ENCODE data around the gene PANX1. TPM values are rescaled to one million over a fixed set of nuclear protein-coding genes. Genes with fewer than 3 reads are reported as not detected.

Gene PANX1
- total and polyA plus RNA-seq, 2 experiments from 2014 or later = 9.5 to 40.8 TPM

DNA sequence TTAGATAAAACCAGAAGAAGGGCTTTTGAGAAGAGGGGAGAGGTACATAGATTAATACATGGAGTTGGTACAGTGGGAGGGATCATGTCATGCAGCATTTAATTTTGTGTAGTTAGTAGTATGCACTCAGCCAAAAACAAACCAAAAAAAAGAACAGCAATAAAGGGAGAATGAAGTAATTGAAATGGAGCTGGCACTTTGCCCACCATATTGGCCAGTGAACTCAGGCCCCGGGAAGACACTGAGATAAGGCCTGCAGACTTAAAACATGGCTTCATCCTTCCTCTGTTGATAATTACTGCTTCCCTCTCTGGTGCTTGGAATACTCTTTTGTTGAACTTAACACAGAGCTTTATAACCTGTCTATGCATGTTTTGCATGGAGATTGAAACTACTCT, 3.1 kb downstream of the PANX1 start (continued):
- TF ChIP-seq, protein P1, sequence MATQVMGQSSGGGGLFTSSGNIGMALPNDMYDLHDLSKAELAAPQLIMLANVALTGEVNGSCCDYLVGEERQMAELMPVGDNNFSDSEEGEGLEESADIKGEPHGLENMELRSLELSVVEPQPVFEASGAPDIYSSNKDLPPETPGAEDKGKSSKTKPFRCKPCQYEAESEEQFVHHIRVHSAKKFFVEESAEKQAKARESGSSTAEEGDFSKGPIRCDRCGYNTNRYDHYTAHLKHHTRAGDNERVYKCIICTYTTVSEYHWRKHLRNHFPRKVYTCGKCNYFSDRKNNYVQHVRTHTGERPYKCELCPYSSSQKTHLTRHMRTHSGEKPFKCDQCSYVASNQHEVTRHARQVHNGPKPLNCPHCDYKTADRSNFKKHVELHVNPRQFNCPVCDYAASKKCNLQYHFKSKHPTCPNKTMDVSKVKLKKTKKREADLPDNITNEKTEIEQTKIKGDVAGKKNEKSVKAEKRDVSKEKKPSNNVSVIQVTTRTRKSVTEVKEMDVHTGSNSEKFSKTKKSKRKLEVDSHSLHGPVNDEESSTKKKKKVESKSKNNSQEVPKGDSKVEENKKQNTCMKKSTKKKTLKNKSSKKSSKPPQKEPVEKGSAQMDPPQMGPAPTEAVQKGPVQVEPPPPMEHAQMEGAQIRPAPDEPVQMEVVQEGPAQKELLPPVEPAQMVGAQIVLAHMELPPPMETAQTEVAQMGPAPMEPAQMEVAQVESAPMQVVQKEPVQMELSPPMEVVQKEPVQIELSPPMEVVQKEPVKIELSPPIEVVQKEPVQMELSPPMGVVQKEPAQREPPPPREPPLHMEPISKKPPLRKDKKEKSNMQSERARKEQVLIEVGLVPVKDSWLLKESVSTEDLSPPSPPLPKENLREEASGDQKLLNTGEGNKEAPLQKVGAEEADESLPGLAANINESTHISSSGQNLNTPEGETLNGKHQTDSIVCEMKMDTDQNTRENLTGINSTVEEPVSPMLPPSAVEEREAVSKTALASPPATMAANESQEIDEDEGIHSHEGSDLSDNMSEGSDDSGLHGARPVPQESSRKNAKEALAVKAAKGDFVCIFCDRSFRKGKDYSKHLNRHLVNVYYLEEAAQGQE (IDR thresholded peaks at IDR 0.05; ENCODE audit: unreplicated experiment) = no peak
- no peak for TF ChIP-seq POLR2AphosphoS5 (IDR thresholded peaks at IDR 0.05; ENCODE audit: low read depth)

GRCh38 chr11:94132152-94132558, 3.5 kb downstream of the PANX1 start:
- H3K4me2 ChIP-seq = peak overlapping the region; percentile 100
- TF ChIP-seq, protein P2, sequence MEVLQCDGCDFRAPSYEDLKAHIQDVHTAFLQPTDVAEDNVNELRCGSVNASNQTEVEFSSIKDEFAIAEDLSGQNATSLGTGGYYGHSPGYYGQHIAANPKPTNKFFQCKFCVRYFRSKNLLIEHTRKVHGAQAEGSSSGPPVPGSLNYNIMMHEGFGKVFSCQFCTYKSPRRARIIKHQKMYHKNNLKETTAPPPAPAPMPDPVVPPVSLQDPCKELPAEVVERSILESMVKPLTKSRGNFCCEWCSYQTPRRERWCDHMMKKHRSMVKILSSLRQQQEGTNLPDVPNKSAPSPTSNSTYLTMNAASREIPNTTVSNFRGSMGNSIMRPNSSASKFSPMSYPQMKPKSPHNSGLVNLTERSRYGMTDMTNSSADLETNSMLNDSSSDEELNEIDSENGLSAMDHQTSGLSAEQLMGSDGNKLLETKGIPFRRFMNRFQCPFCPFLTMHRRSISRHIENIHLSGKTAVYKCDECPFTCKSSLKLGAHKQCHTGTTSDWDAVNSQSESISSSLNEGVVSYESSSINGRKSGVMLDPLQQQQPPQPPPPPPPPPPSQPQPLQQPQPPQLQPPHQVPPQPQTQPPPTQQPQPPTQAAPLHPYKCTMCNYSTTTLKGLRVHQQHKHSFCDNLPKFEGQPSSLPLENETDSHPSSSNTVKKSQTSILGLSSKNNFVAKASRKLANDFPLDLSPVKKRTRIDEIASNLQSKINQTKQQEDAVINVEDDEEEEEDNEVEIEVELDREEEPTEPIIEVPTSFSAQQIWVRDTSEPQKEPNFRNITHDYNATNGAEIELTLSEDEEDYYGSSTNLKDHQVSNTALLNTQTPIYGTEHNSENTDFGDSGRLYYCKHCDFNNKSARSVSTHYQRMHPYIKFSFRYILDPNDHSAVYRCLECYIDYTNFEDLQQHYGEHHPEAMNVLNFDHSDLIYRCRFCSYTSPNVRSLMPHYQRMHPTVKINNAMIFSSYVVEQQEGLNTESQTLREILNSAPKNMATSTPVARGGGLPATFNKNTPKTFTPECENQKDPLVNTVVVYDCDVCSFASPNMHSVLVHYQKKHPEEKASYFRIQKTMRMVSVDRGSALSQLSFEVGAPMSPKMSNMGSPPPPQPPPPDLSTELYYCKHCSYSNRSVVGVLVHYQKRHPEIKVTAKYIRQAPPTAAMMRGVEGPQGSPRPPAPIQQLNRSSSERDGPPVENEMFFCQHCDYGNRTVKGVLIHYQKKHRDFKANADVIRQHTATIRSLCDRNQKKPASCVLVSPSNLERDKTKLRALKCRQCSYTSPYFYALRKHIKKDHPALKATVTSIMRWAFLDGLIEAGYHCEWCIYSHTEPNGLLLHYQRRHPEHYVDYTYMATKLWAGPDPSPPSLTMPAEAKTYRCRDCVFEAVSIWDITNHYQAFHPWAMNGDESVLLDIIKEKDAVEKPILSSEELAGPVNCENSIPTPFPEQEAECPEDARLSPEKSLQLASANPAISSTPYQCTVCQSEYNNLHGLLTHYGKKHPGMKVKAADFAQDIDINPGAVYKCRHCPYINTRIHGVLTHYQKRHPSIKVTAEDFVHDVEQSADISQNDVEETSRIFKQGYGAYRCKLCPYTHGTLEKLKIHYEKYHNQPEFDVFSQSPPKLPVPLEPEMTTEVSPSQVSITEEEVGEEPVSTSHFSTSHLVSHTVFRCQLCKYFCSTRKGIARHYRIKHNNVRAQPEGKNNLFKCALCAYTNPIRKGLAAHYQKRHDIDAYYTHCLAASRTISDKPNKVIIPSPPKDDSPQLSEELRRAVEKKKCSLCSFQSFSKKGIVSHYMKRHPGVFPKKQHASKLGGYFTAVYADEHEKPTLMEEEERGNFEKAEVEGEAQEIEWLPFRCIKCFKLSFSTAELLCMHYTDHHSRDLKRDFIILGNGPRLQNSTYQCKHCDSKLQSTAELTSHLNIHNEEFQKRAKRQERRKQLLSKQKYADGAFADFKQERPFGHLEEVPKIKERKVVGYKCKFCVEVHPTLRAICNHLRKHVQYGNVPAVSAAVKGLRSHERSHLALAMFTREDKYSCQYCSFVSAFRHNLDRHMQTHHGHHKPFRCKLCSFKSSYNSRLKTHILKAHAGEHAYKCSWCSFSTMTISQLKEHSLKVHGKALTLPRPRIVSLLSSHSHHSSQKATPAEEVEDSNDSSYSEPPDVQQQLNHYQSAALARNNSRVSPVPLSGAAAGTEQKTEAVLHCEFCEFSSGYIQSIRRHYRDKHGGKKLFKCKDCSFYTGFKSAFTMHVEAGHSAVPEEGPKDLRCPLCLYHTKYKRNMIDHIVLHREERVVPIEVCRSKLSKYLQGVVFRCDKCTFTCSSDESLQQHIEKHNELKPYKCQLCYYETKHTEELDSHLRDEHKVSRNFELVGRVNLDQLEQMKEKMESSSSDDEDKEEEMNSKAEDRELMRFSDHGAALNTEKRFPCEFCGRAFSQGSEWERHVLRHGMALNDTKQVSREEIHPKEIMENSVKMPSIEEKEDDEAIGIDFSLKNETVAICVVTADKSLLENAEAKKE (CRISPR knock-in tag; IDR thresholded peaks at IDR 0.05) = no peak
- TF ChIP-seq EZH2 (IDR thresholded peaks at IDR 0.05; ENCODE audit: low read depth, unreplicated experiment) (no peak), ZNF331 (CRISPR knock-in tag; IDR thresholded peaks at IDR 0.05; ENCODE audit: low read depth) (no peak), NANOG (IDR thresholded peaks at IDR 0.05; ENCODE audit: borderline replicate concordance) (no peak), JUNB (IDR thresholded peaks at IDR 0.05; ENCODE audit: unreplicated experiment) (no peak), STAT1 (IDR thresholded peaks at IDR 0.05; ENCODE audit: unreplicated experiment) (no peak), CTCF (conservative IDR thresholded peaks at IDR 0.05; ENCODE audit: low read depth in 2 of 2) (no peak), ZNF114 (CRISPR knock-in tag; IDR thresholded peaks at IDR 0.05) (no peak), POLR2AphosphoS5 (IDR thresholded peaks at IDR 0.05; ENCODE audit: low read depth) (no peak)
- TF ChIP-seq, protein P1 (IDR thresholded peaks at IDR 0.05; ENCODE audit: unreplicated experiment) = no peak

More at GRCh38 chr11:94132152-94132558, 3.5 kb downstream of the PANX1 start:
- H3K4me3 ChIP-seq = peak overlapping the region; percentile 91; the same call in 1 of the 2 replicates
- peaks cover 18% of the 10 kb centered on the region for H3K36me3 Mint-ChIP-seq (ENCODE audit: low read depth)
- no peak for ATAC-seq
- H3F3A ChIP-seq (replicated peaks; ENCODE audit: low read depth) = 0 out of 2 replicates have a peak, but pooled peaks cover under 1% of the 10 kb centered on the region
- no peak for DNase-seq (ENCODE audit: low spot score)
- peaks cover 93% of the 10 kb centered on the region for H3K79me2 ChIP-seq (replicated peaks; ENCODE audit: insufficient read depth)
- H3K4me1 ChIP-seq (ENCODE audit: insufficient read depth) = peaks cover 70% of the 10 kb centered on the region
- peaks cover 7% of the 10 kb centered on the region for H3K27me3 Mint-ChIP-seq (ENCODE audit: insufficient read depth, low read depth, poor library complexity)
- peaks cover 46% of the 10 kb centered on the region for H3K4me1 Mint-ChIP-seq
- no peak overlapping the region for H3K4me3 Mint-ChIP-seq
- H3K27ac Mint-ChIP-seq = no peak overlapping the region
- no peak overlapping the region for H3K27ac ChIP-seq (ENCODE audit: low read depth)
- 0 out of 2 replicates have a peak, but pooled peaks cover 7% of the 10 kb centered on the region for H3K36me3 ChIP-seq (ENCODE audit: insufficient read depth)
- H3K9me2 ChIP-seq (ENCODE audit: insufficient read depth) = no peaks in the 10 kb centered on the region
- peaks cover 58% of the 10 kb centered on the region for H4K20me1 ChIP-seq (replicated peaks; ENCODE audit: insufficient read depth)
- H3K9me3 Mint-ChIP-seq = peaks cover 3% of the 10 kb centered on the region; the same call in 1 of the 3 replicates
- H2AFZ ChIP-seq = no peak overlapping the region
- H3K27me3 ChIP-seq (ENCODE audit: insufficient read depth) = no peaks in the 10 kb centered on the region

Data from GM23338 (cell line).